Mucosa of descending colon (tissue), 3 donors: ENCODE results near the gene TNIP2. TPM values are rescaled to one million over a fixed set of nuclear protein-coding genes. Genes with fewer than 3 reads are reported as not detected.

Experiments used
- ATAC-seq: fragments of 200-7000 bp; cut with Tn5 transposase; one replicate; pipeline ENCODE4 v1.9.1; 2020; ENCODE audit warnings: mild to moderate bottlenecking, moderate library complexity
- DNase-seq, 3 donors: peaks; one replicate each; pipeline ENCODE4 v3.0.0-alpha.2; 2020
- H3K36me3 ChIP-seq: fragments of 200-600 bp; one replicate; pipeline ENCODE4 v1.8.0; 2021; ENCODE audit warnings: low read depth, mild to moderate bottlenecking
- H3K4me1 ChIP-seq: fragments of 200-600 bp; one replicate; pipeline ENCODE4 v1.8.0; 2021; ENCODE audit warnings: low read depth, mild to moderate bottlenecking
- H3K4me3 ChIP-seq: fragments of 200-600 bp; one replicate; pipeline ENCODE4 v1.8.0; 2021; ENCODE audit warnings: mild to moderate bottlenecking
- H3K9me3 ChIP-seq: fragments of 200-600 bp; one replicate; pipeline ENCODE4 v1.8.0; 2021; ENCODE audit warnings: mild to moderate bottlenecking
- intact Hi-C, 2 donors: fragments of 100-400 bp; cut with DNase I in 1 of 2; cut with micrococcal nuclease in 1 of 2; formaldehyde crosslinking; loops; one replicate each; pipeline versions ENCODE4 v1.11.0 to v1.11.1; 2022; cut with DNase I, micrococcal nuclease
- total RNA-seq, 3 donors: library from RNA; stranded (reverse); fragmentation: NEBNext Ultra II Directional in 2 of 3; extraction: Animal tissue kit (Norgen Biotek cat#: 25700) in 2 of 3; gene quantifications; one replicate each; pipeline versions ENCODE4 v1.2.1 to v1.2.4, GENCODE V29; 2021 to 2023
- TF ChIP-seq, protein P1 (sequence below): fragments of 200-600 bp; IDR thresholded peaks from one replicate; pipeline ENCODE4 v1.8.0; 2022; ENCODE audit warnings: antibody characterized with exemption, mild to moderate bottlenecking
- donor health status: DM: no; HTN: no; CAD: no; lungs with moderate emphysema.
- donor health status: DM: no; HTN: no; CAD: no.
- donor health status: DM: no; HTN: yes; CAD: no.

TNIP2 gene
- total RNA-seq, 3 donors from 2014 or later = 50.3 to 51.5 (median 51.2) TPM

GRCh38 chr4:2795300-2795892 lies 39.3 kb upstream of the TNIP2 start:
- Histone ChIP-seq H3K9me3 (no peaks in the 10 kb centered on the region), H3K36me3 (no peaks in the 10 kb centered on the region), H3K4me1 (peaks cover 62% of the 10 kb centered on the region), H3K4me3 (no peak overlapping the region)
- DNase-seq = peak; percentile 23 to 66 (median 43)
- intact Hi-C loops = no loop called here
- TF ChIP-seq, protein P1, sequence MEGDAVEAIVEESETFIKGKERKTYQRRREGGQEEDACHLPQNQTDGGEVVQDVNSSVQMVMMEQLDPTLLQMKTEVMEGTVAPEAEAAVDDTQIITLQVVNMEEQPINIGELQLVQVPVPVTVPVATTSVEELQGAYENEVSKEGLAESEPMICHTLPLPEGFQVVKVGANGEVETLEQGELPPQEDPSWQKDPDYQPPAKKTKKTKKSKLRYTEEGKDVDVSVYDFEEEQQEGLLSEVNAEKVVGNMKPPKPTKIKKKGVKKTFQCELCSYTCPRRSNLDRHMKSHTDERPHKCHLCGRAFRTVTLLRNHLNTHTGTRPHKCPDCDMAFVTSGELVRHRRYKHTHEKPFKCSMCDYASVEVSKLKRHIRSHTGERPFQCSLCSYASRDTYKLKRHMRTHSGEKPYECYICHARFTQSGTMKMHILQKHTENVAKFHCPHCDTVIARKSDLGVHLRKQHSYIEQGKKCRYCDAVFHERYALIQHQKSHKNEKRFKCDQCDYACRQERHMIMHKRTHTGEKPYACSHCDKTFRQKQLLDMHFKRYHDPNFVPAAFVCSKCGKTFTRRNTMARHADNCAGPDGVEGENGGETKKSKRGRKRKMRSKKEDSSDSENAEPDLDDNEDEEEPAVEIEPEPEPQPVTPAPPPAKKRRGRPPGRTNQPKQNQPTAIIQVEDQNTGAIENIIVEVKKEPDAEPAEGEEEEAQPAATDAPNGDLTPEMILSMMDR = no peak
- ATAC-seq = no peak

DNA sequence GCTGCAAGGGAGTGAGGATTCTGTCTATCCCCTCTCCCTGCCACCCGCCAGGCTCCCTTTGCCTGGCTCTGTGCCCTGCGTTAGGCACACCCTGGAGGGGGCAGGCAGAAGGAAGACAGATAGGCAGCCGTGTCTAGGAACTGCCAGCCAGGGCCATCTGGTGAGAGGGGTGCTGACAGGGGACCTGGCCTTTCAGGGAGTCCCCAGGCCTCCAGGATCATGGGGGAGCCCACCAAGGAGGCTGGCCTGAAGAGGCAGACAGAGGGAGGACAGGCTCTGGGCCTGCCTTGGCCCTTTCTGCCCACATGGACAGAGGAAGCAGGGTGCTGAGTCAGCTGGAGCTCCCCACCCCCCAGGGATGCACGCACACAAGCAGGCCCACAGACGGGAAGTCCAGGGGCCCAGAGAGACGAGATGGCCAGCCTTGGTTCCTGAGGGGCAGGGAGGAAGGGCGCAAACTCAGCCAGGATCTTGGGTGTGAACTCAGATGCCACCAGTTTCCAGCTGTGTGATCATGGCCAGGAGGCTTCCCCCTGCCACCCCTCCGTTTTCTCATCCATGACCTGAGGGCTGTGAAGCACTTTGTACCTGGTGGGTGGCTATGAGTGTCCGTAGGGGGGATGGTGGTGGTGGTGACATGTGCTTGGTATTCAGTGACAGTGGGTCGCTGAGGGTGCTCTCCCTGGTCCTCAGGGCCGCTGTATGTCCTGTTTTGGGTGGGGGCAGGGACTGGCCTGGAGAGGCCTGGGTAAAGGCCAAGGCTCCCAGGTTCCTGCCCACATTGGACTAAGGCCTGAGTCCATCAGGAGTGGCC lies 38.6 kb upstream of the TNIP2 start:
- TF ChIP-seq, protein P1 = no peak
- peak; percentile 67 to 86 (median 77) for DNase-seq
- peak; percentile 36 for ATAC-seq
- H3K4me1 ChIP-seq = peaks cover 60% of the 10 kb centered on the region
- no peak overlapping the region for H3K4me3 ChIP-seq
- H3K36me3 ChIP-seq = no peaks in the 10 kb centered on the region
- no peaks in the 10 kb centered on the region for H3K9me3 ChIP-seq
- intact Hi-C loops = no loop called here

DNA sequence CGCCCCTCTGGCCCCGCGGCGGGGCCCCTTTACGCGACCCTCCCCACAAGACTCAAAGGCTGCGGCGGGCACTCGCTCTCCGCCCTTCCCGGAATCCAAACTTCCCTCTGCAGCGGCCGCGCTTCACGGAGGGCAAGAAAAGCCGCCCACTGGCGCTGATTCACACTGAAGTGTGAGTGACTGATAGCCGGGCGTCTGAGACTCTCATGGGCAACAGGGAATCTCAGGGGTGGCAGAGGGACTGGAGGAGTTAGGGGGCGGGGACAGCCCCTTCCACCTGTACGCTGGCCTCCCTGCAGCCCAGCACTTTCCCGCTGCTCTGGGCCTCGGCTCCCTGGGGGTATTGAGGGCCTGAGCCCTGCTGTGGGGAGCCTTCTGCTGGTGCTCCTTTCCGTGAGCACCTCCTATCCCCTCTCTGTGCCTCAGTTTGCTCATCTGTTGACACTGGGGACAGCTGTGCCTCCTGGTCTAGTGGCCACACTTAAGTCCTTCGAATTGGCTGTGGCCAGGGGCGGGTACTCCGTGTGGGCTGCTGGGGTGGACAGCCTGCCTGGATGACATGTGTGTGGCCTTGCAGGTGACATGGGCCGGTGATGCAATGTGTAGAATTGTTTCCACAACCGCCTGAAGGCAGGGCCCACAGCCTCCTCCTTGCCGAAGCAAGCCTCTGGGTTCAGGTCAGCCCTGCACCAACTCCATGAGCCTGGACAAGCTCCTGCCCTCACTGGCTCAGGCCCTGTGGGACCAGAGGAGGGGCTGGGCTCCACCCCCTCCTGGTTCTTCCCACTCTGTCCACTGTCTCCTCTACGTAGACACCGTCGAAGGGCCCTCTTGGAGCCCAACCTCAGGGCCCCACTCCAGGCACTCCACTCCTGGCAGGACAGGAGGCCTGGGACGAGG lies 37.7 kb upstream of the TNIP2 start:
- ATAC-seq (peak; percentile 22), DNase-seq (peak; percentile 59 to 78 (median 71))
- no peaks in the 10 kb centered on the region for H3K9me3 ChIP-seq
- intact Hi-C loops = no loop called here
- TF ChIP-seq, protein P1 = no peak
- no peaks in the 10 kb centered on the region for H3K36me3 ChIP-seq
- peaks cover 52% of the 10 kb centered on the region for H3K4me1 ChIP-seq
- H3K4me3 ChIP-seq = peak overlapping the region; percentile 34

DNA sequence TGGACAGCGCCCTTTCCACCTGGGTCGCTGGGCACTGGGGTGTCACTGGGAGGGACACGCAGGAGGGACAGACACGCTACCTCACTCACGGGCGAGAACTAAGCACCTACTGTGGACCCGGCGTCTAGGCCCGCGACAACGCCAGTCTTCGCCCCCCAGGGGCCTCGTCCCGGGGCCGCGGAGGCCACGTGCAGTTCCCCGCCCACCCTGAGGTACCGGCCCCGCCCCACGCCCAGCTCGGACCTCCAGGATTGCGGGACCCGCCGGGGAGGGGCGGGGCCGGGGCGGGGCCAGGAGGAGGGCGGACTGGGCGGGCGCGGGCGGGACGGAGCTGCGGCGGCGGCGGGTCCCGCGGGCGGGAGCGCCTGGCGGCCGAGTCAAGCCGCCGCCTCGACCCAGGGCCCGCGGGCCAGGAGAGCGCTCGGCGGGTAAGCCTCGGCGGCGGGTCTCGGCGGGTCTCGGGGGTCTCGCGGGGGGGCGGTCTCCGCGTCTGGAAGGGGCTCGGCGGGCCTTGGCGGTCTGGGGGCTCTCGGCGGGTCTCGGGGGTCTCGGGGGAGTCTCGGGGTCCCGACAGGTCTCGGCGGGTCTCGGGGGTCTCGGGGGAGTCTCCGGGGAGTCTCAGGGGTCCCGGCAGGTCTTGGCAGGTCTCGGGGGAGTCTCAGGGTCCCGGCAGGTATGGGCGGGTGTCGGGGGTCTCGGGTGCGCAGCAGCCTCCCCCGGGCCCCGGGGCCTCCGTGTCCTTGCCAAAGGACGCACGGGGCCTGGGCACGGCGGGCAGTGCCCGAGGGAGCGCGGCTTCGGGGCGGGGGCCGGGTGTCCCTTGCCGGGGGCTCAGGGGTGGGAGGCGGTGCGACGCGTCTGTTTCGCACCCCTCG lies 36.8 kb upstream of the TNIP2 start, which contains the start of gene SH3BP2:
Gene SH3BP2 (plus strand): TSS at position 375 of the 875 bp plus-strand sequence. CDS start 27,533 bp downstream, outside the sequence.
- H3K4me1 ChIP-seq = peaks cover 48% of the 10 kb centered on the region
- H3K4me3 ChIP-seq = peak within 1 kb of the TSS; percentile 34
- TF ChIP-seq, protein P1 = no peak
- no peaks in the 10 kb centered on the region for H3K9me3 ChIP-seq
- intact Hi-C loops = no loop called here
- no peaks in the 10 kb centered on the region for H3K36me3 ChIP-seq
- DNase-seq (peak; percentile 88 to 91 (median 89)), ATAC-seq (peak; percentile 67)

- DNase-seq (no peak), ATAC-seq (no peak)
- TF ChIP-seq, protein P1 = no peak
- Histone ChIP-seq H3K4me3 (no peak overlapping the region), H3K9me3 (no peaks in the 10 kb centered on the region), H3K4me1 (peaks cover 51% of the 10 kb centered on the region), H3K36me3 (no peaks in the 10 kb centered on the region)
- intact Hi-C loops = no loop called here
These were observed 36.2 kb upstream of the TNIP2 start for GRCh38 chr4:2792396-2792710.
